HEK293T (cell line): ENCODE results near the gene CHPF2.

Source experiments
- BHLHE40 ChIP-seq: fragments of 450-650 bp; IDR thresholded peaks from 2 replicates; pipeline ENCODE4 v1.6.1; 2016; ENCODE audit warnings: mild to moderate bottlenecking, moderate library complexity, borderline replicate concordance
- ELF4 ChIP-seq: fragments of 450-650 bp; IDR thresholded peaks from 2 replicates; pipeline ENCODE4 v1.6.1; 2017; ENCODE audit warnings: antibody characterized with exemption
- FOXK2 ChIP-seq: fragments of 450-650 bp; IDR thresholded peaks from 2 replicates; pipeline ENCODE4 v1.6.1; 2016; ENCODE audit warnings: mild to moderate bottlenecking
- HDGF ChIP-seq: fragments of 450-650 bp; IDR thresholded peaks from 2 replicates; pipeline ENCODE4 v1.6.1; 2017; ENCODE audit warnings: antibody characterized with exemption, borderline replicate concordance
- SP1 ChIP-seq: fragments of 450-650 bp; IDR thresholded peaks from 2 replicates; pipeline ENCODE4 v1.6.1; 2017
- SUZ12 ChIP-seq: fragments of 450-650 bp; IDR thresholded peaks from 2 replicates; pipeline ENCODE4 v1.6.1; 2016; ENCODE audit warnings: mild to moderate bottlenecking

GRCh38 chr7:151279868-151280267, 47.6 kb downstream of the CHPF2 start:
- TF ChIP-seq BHLHE40 (no peak), HDGF (no peak), SUZ12 (no peak), FOXK2 (no peak), SP1 (no peak), ELF4 (no peak)
